Hematopoietic multipotent progenitor cell treated with erythropoietin and hydrocortisone succinate and interleukin-3 and kit ligand, for 17 days (in vitro differentiated cells): ENCODE results near the gene SPAM1.
"Not testable (repeated sequence)": the region's sequence is repeated elsewhere in the genome, so short reads cannot be mapped to it uniquely, and the experiment has no call there.

Experiments
- DNase-seq: peaks from one replicate; pipeline ENCODE4 v3.0.0-alpha.2; 2015; ENCODE audit warnings: low spot score

Gene SPAM1

GRCh38 chr7:123948136-123948535 is 23.1 kb downstream of the SPAM1 start:
- DNase-seq, result no peak

- DNase-seq, result no peak
Measured at GRCh38 chr7:123958186-123958703, 33.2 kb downstream of the SPAM1 start.

GRCh38 chr7:123961771-123962170 is 36.7 kb downstream of the SPAM1 start:
- DNase-seq, result no peak

GRCh38 chr7:123966936-123967335 is 41.9 kb downstream of the SPAM1 start:
- no peak for DNase-seq

GRCh38 chr7:123972045-123972444 is 47.0 kb downstream of the SPAM1 start:
- DNase-seq, result no peak

- DNase-seq, result no peak
Measured at GRCh38 chr7:123972831-123973230, 47.8 kb downstream of the SPAM1 start.

GRCh38 chr7:123974326-123974908 is 49.4 kb downstream of the SPAM1 start:
- DNase-seq, result no peak

GRCh38 chr7:123975084-123975483 is 50.0 kb downstream of the SPAM1 start:
- DNase-seq, result no peak

- no peak for DNase-seq
Measured at GRCh38 chr7:123977081-123977480, 52.0 kb downstream of the SPAM1 start.

GRCh38 chr7:123979876-123980275 is 54.8 kb downstream of the SPAM1 start:
- DNase-seq, result no peak

GRCh38 chr7:123987445-123987844 is 62.4 kb downstream of the SPAM1 start:
- no peak for DNase-seq

- DNase-seq, result no peak
Measured at GRCh38 chr7:123992913-123993518, 68.0 kb downstream of the SPAM1 start.

GRCh38 chr7:123993996-123994395 is 69.0 kb downstream of the SPAM1 start:
- no peak for DNase-seq

GRCh38 chr7:123994449-123994848 is 69.4 kb downstream of the SPAM1 start:
- no peak for DNase-seq

GRCh38 chr7:123995617-123996326 is 70.7 kb downstream of the SPAM1 start:
- no peak for DNase-seq

- DNase-seq, result no peak
Measured at GRCh38 chr7:123996327-123996625, 71.2 kb downstream of the SPAM1 start.

GRCh38 chr7:123998921-123999320 is 73.9 kb downstream of the SPAM1 start:
- no peak for DNase-seq

GRCh38 chr7:123999703-124000102 is 74.7 kb downstream of the SPAM1 start:
- no peak for DNase-seq

GRCh38 chr7:124008296-124008695 is 83.3 kb downstream of the SPAM1 start:
- DNase-seq, result not testable (repeated sequence)

GRCh38 chr7:124009321-124009720 is 84.3 kb downstream of the SPAM1 start:
- DNase-seq, result no peak
